Smooth muscle cell of the brain vasculature (primary cell): ENCODE data around the gene COX4I1.

Experiments used
- DNase-seq: peaks from one replicate; pipeline ENCODE4 v3.0.0-alpha.2; 2012; ENCODE audit warnings: low read depth, low spot score

Gene COX4I1

DNA sequence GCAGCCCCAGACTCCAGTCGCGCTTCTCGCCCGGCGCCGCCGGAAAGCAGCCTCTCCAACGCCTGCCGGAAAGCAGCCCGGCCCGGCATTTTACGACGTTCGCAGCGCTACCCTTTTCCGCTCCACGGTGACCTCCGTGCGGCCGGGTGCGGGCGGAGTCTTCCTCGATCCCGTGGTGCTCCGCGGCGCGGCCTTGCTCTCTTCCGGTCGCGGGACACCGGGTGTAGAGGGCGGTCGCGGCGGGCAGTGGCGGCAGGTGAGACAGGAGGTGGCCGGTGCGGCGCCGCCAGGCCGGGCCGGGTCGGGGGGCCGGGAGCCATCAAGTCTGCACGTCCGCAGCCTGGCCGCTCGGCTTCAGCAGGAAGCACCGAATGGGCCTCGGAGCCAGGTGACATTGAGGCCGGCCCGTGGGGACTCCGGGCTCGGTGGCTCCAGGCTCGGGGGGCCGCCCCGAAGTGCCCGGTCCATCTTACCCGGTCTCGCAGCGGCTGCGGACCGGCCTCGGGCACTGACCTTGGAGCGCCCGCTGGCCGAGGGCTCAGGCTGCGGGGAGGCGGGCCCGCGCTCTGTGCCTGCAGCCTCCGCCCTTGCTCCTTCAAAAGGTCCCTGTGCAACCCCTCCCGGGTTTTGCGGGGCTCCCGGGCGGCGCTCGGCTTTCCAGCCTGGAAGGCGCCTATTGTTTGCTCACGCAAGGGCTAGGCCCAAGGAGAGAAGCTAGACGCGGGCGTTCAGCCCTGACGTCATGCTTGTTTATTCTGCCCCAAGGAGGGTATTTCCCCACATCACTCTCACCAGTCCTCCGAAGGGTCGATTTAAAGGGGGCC, at the start of gene COX4I1, which contains the start of gene EMC8:
TSS of gene COX4I1 (plus strand) at position 199 of the 824 bp plus-strand sequence. CDS start 1,511 bp downstream, outside the sequence.
TSS of gene EMC8 (minus strand) at position 48 of the 824 bp plus-strand sequence. CDS start 249 bp downstream, outside the sequence.
- DNase-seq: peak; percentile 77

DNA sequence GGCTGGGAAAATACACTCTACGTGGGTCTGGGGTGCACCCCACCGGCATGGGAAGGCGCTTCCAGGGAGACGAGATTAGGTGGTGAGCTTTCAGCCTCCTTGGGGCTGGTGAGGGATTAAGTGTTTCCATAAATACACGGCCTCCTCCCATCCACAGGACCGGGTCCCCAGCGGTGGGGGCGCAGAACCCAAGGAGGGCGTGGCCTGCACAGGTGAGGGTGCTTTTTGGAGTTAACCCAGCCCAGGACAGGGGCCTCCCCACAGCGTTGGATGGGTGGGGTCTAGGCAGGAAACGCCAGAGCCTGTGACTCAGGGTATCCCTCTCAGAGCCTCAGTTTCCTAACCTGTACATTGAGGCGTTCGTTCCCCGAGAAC, 49.7 kb upstream of the COX4I1 start:
- DNase-seq: no peak

DNA sequence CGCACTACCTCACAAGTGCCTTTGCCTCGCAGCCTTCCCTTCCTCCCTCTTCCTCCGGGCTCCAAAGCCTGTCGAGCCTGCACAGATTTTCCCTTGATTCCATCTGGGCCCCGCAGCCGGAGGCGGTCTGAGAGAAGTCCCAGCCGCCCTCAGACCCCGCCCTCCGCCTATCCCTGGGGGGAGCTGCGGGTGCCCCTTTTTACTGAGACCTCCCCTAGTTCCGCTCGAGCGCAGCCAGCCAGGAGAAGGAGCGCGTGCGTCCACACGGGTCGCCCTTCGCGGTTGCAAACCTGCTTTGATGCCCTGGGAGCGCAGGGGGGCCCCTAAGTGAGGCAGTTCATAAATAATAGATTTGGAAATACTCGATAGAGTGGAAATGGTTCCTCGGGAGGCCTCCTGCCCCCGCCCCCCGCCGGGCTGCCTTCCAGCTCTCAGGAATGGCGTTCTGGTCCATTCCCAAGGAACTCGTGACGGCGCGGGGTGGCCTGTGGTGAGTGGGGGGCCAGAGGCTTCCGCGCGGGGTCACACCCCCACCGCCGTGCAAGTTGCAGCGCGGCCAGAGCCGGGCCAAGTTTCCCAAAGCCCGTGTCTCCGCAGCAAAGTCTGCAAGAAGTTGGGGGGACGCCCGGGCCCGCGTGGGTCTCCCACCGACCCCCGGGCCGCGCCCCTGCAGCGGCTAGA, 49.2 kb upstream of the COX4I1 start:
- DNase-seq: no peak

DNA sequence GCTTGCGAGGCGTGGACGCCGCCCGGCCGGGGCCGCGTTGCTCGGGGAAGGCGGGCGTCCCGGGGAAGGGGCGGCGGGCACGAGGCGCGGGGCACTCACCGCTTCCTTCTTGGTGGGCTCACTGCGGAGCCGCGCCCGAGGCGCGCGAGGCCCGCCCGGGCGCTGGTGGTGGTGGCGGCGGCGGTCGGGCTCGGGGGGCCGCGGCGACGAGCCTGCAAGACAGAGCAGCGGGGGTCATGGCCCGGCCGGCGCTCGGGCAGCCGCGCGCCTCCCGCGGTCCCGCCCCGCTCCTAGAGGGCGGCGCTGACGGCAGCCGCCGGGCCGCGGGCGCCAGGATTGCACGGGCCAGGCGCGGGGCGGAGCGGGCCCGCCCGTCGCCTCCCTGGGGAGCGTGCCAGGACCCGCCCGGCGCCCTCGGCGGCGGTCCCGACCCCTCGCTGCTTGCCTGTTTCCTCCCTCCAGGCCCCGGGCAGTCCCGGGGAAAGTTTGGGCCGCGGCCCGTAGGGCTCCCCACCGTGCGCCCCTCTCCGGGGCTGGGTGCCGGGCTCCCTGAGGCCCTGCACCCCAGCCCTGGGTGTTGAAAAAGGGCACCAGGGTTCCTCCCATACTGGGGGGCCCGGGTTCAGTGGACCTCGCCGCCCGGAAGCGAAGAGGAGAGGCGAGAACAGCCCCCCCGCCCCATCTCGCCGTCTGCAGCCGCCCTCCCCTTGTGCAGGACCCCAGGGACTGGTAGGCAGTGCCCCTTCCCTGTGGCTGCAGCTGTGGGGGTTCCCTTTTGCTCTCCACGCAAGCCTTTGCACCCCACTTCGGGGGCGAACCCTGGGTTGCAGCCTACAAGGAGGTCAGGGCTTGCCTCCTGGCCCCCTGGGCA, 48.4 kb upstream of the COX4I1 start, which contains the start of gene C16orf74:
TSS of gene C16orf74 (minus strand) at position 270 of the 871 bp plus-strand sequence. CDS start 15,879 bp downstream, outside the sequence.
- no peak for DNase-seq

DNA sequence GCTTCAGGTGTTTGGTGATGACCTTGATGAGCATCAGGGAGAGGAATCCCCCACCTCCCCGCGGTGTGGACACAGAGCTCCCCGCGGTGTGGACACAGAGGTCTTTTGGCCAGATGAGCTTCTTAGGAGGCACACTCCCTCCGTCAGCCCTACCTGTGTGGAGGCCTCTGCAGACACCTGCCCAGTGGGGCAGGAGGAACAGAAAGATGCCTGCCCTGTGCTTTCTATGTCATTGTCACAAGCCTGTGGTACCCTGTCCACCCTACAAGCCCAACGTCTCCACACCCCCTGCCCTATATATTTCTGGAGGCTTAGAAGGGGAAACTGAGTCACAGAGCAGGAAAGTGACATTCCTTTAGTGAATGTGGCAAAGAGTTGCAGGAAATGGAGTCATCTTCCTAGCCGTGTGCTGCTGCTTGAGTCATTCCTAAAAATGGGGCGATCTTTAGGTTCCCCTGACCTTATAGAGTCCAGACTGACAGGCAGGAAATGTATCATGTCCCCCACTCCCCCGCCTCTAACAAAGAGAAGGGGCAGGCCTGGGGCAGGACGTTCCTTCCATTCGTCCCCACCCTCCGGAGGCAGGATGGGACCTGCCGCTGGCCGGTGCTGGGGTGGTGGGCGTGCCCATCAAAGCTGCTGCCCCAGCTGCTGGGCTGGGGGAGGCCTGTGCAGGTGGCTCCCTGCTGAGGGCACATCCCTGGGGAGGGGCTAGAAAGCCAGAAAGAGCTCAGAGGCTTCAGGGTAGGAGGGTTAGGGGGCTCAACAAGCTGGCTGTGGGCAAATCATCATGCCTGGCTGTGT, 47.6 kb upstream of the COX4I1 start:
- DNase-seq: no peak

DNA sequence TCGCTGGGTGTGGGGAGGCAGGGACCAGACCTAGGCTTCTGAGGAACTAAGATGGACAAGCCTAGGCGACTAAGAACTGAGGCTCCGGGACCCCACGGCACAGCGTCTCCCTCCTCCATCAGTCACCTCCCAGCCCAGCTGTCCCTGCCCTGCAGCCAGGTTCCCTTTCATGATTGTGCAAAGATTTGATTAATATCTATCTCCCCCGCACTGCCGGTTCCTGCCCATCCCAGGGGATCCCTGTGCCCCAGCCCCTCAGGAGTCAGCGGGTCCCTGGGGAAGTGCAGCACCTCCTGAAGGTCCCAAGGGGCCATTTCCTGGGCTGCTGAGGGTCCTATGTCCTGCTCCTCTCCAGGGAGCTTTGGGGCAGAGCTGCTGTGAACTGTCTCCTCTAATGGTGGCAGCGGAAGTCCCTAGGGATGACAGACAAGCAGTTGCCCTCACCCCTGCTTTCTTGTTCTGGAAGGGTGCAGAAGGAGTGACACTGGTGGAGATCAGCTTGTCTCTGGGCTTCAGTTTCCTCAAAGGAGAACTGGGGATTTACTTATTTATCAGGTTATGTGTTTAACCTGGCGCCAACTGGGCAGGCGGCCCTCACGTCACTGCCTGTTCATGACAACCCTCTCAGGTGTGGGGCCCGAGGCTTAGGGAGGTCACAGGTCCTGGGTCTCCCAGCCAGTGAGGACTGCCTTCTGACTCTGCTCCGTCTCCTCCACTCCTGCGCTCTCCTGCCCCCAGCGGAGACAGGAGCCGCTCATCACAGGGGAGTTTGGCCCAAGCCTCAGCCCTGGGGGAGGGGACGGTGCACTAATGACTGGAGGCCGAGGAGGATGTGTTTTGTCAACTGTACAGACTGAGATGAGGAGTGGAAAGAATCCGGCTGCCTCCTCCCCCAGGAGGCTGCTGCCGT, 46.7 kb upstream of the COX4I1 start:
- no peak for DNase-seq

DNA sequence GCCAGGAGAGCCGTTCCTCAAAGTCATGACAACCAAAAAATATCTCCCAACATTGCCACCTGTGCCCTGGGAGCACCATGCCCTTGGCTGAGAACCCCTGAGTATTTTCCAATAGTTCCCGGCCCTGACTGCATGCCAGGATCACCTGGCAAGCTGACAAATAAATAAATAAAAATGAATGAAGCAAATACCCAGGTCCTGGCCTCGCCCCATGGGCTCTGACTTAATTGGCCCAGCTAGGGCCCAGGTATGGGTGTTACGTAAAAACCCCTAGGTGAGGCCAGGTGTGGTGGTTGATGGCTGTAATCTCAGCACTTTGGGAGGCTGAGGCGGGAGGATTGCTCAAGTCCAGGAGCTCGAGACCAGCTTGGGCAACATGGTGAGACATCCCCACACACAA, 45.9 kb upstream of the COX4I1 start:
- no peak for DNase-seq

DNA sequence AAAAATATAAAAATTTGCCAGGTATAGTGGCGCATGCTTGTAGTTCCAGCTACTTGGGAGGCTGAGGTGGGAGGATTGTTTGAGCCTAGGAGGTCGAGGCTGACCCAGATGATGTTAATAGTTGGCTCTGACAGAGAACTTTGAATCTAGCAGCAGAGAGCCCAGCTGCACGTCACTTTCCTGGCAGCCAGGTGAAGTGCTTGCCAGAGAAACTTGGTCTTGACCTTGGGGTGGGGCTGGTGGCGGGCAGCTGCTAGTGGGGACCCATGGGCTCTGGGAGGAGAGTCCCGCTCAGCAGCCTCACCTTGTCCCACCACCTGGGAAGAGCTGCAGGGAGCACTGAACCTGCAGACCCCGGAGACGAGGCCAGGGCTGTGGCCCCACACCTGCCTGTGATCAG, 45.5 kb upstream of the COX4I1 start:
- no peak for DNase-seq

DNA sequence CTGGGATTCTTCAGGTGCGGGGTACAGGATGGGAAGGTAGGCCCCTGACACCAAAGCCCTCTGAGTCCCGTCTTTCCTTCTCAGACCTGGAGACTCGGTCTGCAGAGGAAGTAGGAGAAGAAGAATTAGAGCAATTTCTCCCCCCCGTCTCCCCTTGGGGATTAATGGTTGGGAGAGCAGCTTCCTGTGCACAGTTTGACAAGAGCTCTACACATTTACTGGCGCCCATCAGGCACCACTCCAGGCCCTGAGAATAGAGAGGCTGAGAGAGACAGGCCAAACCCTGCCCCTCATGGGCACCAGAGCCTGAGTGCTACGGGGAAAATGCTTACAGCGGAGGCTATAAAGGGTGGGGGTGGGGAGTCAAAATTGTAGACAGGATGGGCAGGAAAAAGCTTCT, 45.1 kb upstream of the COX4I1 start:
- DNase-seq: no peak

DNA sequence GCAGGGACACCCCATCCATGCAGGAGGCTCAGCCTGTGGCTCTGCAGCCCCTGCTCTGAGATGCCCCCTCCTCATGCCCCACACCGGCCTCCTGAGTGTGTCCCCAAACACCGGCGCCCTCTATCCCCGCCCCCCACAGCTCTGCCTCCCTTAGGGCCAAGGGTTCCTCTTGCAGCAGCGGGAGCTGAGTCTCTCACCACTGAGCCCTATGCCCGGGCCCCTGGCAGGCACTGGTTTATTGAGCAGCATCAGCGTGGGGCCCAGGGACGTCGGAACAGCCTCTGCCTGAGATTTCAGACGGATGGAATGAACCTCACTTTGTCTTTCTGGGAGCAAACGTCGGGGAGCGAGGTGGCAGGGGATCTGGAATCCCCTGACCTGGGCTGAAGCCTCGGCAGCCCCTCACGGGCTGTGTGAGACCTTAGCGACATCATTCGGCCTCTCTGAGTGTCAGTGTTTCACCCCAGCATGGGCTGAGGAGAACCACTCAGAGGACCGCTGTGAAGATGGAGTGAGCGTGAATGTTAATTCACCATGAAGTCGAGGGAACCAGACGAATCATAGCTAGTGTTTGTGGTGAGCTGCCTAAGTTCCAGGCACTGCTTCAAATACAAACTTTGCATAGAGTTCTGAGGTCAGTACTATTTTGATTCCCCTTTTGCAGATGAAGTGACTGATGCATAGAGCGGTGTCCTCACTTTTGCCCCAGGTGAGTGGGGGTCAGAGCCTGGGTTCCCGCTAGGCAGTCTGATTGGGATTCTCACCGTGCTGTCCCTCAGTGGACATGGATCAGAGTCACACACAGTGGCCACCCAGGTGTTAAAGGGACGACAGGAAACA, 43.3 kb upstream of the COX4I1 start:
- no peak for DNase-seq

DNA sequence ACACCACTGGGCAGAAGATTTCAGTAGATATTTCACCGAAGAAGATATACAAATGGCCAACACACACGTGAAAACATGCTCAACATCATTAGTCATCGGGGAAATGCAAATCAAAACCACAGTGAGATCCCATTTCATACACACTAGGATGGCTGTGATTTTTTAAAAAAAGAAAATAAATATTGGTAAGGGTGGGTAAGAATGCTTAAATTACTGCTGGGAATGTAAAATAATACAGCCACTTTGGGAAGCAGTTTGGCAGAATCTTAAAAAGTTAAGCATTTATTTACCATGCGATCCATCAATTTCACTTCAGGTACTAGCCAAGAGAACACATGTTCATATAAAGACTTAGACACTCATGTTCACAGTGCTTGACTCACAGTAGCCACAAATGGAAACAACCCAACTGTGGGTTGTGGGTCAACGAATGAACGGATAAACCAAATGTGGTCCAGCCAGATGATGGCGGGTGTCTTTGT, 42.1 kb upstream of the COX4I1 start:
- no peak for DNase-seq

DNA sequence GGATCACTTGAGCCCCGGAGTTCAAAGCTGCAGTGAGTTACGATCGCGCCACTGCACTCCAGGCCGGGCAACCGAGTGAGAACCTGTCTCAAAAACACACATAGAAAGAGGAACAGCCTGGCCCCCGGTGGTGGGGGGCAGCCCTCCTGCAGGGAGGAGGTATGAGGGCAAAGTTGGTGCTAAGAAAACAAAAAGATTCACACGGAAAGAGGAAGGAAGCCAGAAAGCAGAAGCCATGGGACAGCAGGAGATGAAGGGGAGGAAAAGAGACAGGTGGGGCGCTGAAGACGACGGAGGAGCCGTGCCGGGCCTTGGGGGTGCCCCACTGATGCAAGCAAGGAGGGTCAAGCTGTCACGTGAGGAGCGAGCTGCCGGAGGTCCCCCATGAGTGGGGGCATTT, 40.4 kb upstream of the COX4I1 start:
- no peak for DNase-seq

DNA sequence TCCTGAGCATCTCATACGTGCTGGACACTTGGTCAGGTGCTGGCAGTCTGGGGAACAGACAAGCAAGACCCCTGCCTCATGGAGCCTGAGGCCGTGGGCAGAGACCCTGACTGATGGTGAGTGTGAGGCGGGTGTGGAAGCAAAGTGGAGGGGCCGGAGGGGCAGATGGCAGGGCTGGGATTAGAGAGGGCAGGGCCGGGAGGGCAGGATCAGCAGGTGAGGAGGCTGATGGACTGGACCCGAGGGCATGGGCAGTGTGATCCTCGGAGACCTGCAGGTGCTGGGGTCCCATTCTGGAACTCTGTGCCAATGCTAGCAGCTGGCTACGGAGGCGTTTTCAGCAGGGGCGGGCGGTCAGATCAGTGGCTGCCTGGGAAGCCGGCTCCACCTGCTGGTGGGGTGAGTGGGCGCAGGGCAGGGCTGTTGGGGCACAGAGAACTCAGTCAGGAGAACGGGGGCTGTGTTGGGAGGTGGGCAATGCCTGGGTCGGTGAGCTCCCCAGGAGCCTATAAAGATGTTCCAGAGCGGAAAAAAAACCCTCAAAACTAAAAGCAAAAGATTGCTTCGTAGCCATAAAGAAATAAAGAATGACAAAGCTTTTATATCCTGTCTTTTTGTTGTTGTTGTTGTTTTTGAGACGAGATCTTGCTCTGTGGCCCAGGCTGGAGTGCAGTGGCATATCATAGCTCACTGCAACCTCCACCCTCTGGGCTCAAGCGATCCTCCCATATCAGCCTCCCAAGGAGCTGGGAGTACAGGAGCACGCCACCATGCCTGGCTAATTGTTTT, 39.7 kb upstream of the COX4I1 start:
- DNase-seq: no peak

DNA sequence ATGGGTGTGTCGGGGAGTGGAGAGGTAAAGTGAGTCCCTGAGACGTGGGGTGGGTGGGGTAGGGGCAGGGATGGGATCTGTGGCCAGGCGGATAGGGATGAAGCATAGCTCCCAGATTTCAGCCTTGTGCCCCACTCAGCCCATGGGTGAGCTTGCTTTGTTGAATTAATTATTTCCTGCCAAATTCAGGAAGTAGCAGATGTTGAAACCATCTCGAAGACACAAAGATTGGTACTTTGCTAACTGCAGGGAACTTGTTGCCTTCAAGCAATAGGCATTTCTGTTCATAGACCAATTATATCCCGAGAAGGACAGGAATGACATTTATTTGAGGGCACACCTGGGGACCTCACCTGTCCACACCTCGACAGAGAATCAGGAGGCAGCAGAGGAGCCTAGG, 37.6 kb upstream of the COX4I1 start:
- no peak for DNase-seq

DNA sequence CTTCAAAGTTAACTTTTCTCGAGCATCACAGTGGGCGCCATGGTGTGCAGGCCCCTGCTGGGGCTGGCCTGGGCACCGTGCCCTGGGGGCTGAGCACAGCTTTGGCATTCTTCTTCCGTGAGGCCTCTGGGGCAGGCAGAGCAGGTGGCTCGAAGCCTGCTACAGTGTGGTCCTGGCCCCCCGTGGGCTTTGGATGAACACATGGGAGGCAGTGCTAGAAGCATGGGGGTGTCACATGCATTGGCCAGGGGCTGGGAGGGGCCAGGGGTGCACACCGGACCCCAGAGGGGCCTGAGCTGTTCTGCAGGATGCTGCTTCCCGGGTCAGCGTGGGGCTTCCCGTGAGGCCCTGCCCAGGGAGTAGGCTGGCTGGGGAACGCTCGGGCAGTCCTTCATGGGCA, 36.5 kb upstream of the COX4I1 start:
- no peak for DNase-seq

DNA sequence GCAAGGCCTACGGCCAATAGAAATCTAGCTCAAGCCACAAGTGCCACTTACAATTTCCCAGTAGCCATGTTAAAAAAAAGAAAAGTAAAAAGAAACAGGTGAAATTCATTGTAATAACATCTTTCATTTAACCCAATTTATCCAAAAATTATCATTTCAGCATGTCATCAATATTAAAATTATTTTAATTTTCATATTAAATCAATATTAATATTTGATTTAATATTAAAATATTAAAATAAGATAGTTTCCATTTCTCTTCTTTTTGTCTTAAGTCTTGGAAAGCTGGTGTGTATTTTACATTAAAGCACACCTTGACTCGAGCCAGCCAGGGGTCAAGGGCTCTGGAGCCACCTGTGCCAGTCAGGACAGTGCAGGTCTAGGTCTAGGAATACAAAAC, 35.9 kb upstream of the COX4I1 start:
- no peak for DNase-seq

DNA sequence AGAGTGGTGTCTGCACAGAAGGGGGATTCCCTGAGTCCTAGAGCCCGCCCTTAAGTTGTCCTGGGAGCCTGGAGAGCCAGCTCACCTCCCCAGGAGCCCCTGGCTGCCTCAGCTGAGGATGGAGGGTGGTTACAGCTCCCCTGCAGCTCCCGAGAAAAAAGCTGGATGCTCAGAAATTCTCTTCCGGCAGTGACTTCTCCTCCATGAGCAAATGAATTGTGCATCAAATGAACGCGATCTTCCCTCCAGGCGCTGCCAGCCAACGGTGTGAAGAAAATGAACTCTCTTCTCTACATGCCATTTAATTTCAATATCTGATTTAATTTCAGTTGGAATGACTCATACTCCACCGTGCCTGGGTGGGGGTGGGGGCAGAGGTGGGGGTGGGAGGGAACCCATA, 34.3 kb upstream of the COX4I1 start:
- DNase-seq: no peak

DNA sequence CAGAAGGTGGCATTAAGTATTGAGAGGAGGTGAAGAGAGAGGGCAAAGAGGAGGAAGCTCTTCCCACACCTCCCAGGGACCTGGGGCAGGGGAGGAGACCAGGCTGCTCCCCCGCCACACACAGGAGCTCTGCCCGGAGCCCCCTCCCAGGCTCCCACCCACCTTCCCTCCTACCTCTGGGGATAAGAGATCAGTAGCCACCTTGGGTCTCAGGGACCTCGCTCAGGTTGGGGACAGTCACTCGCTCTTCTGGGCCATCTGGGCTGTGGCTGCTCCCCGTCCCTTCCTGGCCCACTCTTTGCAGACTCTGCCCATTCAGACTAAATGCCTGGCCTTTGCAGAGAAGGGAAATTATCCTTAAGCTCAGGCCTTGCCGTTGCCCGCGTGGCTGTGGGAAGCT, 33.7 kb upstream of the COX4I1 start:
- no peak for DNase-seq
